T-helper 9 cell (primary cell): ENCODE measurements around the gene ESAM.
"Not testable (repeated sequence)": the region's sequence is repeated elsewhere in the genome, so short reads cannot be mapped to it uniquely, and the experiment has no call there.

ENCODE experiments used
- DNase-seq: peaks from one replicate; pipeline ENCODE4 v3.0.0-alpha.2; 2020

The ESAM gene

DNA sequence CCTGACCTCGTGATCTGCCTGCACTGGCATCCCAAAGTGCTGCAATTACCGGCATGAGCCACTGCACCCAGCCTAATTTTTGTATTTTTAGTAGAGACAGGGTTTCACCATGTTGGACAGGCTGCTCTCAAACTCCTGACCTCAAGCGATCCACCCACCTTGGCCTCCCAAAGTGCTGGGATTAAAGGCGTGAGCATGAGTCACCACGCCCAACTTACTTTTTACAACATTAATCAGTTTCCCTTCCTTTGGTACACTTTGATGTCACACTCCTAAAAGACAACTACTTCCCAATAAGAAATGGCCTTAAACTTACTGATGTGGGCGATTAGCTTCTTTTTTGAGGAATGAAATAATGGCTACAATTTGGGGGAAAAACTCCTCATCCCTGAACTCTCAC is 8.9 kb upstream of the ESAM start:
- not testable (repeated sequence) for DNase-seq

DNA sequence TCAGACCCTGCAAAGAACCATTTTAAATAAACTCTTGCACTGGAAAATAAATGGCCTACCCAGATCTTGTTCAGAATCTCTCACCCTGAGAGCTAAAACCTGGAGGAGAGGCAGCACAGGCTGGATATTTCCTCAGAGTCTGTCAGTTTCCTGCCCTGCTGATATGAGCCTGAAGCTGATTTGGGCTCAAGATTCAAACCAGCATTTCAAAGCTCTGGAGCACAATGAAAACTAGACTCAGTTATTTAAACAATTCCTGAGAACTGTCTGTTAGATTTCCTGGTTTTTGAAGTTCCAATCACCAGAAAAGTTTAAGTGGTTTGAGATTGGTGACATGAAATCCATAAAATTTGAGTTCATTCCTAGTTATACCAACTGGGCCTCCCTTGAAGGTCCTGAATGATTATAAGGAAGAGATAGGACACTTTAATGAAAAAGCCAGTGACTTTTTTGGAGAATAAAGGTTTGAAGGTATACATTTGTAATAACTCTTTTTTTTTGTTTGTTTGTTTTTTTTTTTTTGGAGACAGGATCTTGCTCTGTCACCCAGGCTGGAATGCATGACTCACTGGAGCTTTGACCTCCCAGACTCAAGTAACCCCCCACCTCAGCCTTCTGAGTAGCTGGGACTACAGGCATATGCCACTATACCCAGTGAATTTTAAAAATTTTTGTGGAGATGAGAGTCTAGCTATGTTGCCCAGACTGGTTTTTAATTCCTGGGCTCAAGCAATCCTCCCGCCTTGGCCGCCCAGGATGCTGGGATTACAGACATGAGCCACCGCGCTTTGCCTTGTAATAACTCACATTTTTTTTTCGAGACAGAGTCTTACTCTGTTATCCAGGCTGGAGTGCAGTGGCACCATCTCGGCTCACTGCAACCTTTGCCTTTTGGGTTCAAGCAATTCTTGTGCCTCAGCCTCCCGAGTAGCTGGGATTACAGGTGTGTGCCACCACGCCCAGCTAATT is 8.0 kb upstream of the ESAM start:
- no peak for DNase-seq

- DNase-seq, result no peak
Observed at GRCh38 chr11:124768914-124769313, 6.8 kb upstream of the ESAM start.

- DNase-seq, result no peak
Observed at GRCh38 chr11:124766156-124766555, 4.1 kb upstream of the ESAM start.

GRCh38 chr11:124763156-124763947 is 1.3 kb upstream of the ESAM start:
- peak; percentile 87 for DNase-seq

- DNase-seq, result no peak
Observed at GRCh38 chr11:124762624-124763155, 600 bp upstream of the ESAM start.

DNA sequence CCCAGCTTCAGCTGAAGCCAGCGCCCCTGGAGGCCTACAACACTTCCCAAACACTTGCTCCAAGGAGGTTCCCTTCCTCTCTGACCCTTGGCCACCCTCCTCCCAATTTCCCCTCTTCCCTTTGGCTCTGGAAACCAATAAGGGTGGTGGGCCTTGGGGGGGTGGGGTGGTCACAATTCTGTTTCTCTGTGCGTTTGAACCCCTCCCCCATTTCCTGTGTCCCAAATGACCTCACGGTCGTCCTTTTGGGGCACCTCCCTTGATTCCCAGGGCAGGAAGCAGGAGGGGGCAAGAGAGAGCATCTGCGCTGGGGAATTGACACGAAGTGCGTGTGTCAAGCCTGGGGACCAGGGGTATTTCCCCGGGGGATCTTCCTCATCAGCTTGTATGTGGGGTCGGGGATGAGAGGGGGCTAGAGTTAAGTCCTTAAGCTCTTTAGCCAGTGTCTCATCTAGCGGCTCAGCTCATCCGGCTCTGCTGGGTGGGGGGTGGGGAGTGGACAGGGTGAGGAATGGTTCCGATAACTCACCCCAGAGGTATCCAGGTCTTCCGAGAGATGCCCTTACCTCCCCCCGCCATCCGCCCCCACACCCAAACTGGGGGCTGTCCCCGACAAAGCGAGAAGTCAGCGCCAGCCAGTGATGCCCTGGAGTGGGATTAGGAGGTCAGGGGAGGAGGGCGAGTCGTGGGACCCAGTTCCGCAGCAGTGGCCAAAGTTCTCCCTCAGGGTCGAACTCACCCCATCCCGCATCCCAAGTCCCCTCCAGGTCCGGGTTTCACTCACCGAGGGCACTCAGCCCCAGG is 587 bp downstream of the ESAM start:
- no peak for DNase-seq

DNA sequence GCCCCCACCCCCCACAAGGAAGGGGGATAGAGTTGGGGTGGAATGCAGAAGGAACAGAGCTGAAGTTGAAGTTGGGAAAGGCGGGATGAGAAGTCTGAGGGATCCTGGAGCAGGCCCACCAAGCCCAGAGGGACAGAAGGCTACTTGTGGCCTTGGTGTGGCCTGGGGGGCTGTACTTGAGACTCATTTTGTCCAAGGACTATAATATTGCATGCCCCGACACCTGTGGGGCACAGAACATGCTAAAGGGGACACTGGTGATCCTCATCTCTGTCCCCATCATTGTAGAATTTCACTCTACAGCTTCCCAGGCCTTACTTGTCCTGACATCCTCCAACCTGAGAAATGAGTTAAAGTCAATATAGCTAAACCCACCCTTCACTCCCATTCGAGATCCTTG is 1.3 kb downstream of the ESAM start:
- DNase-seq, result no peak

- no peak for DNase-seq
Observed at GRCh38 chr11:124760205-124760652, 1.9 kb downstream of the ESAM start.

- no peak for DNase-seq
Observed at GRCh38 chr11:124759266-124760204, 2.6 kb downstream of the ESAM start.

DNA sequence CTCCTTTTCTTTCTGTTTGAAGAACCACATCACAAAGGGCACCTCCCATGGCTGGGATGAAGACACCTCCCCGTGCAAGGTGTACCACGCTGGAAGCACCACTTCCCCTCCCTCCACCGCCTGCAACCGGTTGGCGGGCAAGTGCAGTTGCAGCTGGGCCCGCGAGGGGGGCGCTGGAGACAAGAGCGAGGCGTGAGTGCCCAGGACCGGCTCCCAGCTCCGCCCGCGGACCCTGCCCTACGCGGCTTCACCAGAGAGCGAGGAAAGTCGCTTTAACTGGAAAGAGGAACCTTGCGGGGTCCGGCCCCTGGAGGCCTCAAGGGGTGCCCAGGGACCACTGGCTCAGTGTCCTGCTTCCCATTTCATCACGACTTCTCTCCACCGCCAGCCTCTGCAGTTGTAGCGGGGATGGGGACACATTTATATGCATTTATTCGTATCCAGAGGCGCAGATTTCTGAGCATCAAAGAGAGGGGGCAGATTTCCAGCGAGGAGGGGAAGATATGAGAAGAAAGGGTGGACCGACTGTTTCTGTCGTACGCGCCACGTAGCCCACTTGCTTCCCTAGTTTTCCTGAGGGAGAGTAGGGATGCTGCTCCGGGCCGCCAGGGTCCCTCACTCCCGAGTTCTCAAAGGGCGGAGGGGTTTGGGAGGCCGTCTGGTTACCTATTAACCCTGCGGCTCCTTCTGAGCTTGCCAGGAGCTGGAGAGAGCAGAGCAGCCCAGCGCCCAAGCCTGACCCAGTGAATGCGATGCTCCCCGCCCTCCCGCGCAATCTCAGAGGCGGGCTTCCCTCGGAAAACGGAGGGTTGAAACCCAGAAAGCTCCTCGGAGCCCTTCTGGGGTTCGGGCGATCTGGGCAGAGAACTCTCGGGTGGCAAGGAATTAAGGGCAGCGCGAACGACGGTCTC is 3.5 kb downstream of the ESAM start:
- peak; percentile 60 for DNase-seq

- no peak for DNase-seq
Observed at GRCh38 chr11:124757320-124757719, 4.8 kb downstream of the ESAM start.

DNA sequence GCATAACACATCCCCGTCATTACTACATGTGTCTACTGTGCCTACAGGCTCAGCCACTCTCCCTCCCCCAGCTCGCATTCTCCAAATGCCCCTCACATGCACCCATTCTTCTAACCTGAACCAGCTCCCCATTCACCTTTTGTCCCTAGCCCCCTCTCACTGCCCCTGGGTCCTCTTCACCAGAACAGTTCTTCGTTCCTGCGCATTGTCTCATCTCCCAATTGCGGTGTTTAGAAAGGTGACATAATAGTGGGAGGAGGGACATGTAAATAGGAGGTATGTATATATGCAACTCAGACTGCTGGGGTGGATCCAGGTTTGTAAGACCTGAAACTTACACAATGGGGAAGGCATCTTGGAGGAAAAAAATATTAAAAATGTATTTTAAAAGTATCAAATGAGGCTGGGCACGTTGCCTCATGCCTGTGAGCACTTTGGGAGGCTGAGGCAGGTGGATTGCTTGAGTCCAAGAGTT is 5.3 kb downstream of the ESAM start:
- no peak for DNase-seq

DNA sequence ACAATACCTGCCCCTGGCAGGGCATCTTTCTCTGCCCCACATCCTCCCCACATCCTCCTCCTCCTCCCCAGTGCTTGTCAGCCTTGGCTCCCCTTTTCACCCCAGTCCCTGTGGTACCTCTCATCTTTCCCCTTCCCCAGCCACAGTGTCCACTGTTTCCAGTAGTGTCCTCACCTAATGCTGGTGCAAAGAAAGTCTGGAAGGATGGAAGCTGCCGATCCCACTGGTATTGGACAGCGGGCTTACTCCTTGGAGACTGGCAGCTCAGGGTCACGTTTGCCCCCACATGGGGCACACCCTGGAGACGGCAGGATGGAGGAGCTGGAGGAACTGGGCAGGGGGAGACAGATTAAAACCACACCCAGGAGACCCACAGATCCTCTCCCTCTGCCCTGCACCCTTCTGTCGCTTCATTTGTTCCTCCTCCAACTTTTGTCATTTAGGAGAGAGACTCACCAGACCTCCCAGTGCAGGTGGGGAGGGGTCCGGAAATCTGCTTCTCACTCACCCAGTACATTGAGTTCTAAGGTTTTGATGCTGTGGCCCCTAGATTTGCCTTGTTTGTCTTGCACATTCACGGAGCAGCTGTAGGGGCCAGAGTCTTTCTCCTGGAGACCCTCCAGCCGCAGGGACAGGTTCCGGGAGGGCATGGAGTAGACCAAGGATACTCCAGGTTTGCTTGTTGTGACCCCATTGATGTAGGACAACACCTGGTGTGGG is 5.9 kb downstream of the ESAM start:
- DNase-seq, result no peak

- no peak for DNase-seq
Observed at GRCh38 chr11:124754710-124755109, 7.4 kb downstream of the ESAM start.

DNA sequence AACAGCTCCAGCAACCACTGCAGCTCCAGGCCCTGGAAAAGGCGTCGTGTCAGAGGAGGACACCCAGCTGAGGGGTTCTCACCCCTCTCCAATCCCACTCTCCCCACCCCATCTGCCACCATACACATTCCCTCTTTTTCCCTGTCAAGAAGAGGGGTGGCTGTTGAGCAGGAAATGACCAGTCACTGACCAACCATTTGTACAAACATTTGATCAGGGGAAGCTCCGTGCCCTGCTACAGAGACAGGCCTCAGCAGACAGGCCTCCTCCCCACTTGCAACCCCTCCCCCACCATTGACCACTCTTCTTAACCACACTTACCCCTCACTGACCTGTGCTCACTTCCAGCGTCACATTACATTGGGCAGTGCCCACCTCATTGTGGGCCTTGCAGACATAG is 7.8 kb downstream of the ESAM start:
- no peak for DNase-seq

- no peak for DNase-seq
Observed at GRCh38 chr11:124753624-124754023, 8.5 kb downstream of the ESAM start.

DNA sequence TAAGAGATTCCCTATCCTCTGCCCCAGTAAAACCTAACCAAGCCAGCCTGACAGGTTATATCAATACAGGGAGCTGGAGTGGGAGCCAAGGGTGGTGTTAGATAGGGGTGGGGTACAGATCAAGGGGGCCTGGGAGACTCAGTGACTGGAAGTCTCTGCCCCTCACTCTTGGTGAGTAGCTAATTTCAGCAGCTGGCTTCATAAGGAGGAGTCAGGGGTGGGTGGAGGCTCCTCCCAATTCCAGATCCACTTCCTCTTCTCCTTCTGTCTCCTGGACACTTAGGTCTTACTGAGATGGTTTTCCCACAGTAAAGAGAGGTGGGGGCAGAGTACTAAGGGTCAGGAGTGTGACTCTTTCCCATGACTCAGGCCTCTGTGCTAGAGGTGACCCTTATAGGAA is 8.9 kb downstream of the ESAM start:
- DNase-seq, result no peak

GRCh38 chr11:124752471-124753102 is 9.5 kb downstream of the ESAM start:
- no peak for DNase-seq
